Measurements from ENCODE around the gene DEPP1.
"Not testable (repeated sequence)": the region's sequence is repeated elsewhere in the genome, so short reads cannot be mapped to it uniquely, and the experiment has no call there.

DEPP1 gene, protein sequence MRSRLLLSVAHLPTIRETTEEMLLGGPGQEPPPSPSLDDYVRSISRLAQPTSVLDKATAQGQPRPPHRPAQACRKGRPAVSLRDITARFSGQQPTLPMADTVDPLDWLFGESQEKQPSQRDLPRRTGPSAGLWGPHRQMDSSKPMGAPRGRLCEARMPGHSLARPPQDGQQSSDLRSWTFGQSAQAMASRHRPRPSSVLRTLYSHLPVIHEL

DNA sequence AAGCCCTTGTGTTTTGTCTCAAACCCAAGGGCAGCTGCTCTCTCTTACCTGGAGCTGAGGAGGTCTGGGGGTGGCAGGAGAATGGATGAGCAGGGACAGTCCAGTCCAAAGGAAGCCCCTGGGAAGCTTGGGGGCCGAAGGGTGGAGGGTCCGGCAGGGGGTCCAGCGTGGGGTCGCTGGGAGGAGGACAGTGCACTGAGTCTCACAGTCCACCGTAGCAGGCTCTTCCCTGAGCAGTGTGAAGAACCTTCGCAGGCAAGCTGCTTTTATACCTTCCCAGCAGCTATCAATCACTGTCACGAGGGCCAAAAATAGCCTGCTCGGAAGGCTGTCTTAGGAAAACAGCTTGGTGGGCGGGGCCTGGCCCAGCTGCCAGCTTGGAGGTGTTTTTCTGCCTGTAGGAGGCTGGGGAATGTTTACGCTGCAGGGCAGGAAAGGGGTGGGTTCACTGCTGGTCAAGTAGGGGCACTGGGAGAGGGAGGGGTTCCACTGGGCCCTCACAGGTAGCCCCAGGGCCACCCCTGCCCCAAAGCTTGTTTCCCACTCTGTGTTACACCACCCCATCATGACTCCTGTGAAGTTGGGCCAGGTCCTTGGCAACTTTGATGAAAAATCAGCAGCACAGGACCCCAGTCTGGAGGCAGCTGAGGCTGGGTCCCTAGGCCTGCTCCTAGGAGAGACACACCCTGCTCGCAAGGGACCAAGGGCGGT, at the start of gene DEPP1:
Gene DEPP1 (minus strand): TSS at position 240 of the 711 bp plus-strand sequence. CDS start 779 bp downstream, outside the sequence.
- TF ChIP-seq, protein P1, sequence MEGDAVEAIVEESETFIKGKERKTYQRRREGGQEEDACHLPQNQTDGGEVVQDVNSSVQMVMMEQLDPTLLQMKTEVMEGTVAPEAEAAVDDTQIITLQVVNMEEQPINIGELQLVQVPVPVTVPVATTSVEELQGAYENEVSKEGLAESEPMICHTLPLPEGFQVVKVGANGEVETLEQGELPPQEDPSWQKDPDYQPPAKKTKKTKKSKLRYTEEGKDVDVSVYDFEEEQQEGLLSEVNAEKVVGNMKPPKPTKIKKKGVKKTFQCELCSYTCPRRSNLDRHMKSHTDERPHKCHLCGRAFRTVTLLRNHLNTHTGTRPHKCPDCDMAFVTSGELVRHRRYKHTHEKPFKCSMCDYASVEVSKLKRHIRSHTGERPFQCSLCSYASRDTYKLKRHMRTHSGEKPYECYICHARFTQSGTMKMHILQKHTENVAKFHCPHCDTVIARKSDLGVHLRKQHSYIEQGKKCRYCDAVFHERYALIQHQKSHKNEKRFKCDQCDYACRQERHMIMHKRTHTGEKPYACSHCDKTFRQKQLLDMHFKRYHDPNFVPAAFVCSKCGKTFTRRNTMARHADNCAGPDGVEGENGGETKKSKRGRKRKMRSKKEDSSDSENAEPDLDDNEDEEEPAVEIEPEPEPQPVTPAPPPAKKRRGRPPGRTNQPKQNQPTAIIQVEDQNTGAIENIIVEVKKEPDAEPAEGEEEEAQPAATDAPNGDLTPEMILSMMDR (IDR thresholded peaks at IDR 0.05; ENCODE audit: insufficient read depth, low read length, poor library complexity, severe bottlenecking) = no peak
- DNase-seq (ENCODE audit: extremely low read depth, insufficient read length) = no peak
- peaks cover 4% of the 10 kb centered on the region for H3K36me3 ChIP-seq (ENCODE audit: control insufficient read depth, insufficient read depth, low read length)
- no peaks in the 10 kb centered on the region for H3K27me3 ChIP-seq (replicated peaks; ENCODE audit: control insufficient read depth, insufficient read depth, low read length)
- peak within 1 kb of the TSS; percentile 28; the same call in 1 of the 2 replicates for H3K4me3 ChIP-seq (replicated peaks; ENCODE audit: low read depth, low read length)

DNA sequence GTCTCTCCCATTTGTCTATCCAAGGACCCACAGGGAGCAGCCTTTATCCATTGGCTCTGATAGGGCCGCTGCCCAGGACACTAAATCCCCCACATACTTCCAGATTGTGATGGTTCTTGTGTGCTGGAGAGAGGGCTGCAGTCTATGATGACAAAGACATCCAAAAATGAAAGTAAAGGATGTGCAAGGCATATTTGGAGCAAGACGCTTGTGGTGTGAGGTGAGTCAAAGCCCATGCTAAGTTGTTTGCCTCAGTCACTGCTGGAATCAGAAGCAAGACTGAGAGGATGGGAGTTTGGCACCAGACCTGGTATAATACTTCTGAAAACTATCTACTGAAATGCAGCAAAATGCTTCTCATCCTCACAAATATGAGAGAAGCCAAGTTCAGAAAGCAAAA, 44.8 kb upstream of the DEPP1 start:
- TF ChIP-seq, protein P1 (IDR thresholded peaks at IDR 0.05; ENCODE audit: insufficient read depth, low read length, poor library complexity, severe bottlenecking) = no peak
- H3K27me3 ChIP-seq (replicated peaks; ENCODE audit: control insufficient read depth, insufficient read depth, low read length) = no peaks in the 10 kb centered on the region
- no peak for DNase-seq (ENCODE audit: extremely low read depth, insufficient read length)
- no peaks in the 10 kb centered on the region for H3K36me3 ChIP-seq (ENCODE audit: control insufficient read depth, insufficient read depth, low read length)
- H3K4me3 ChIP-seq (replicated peaks; ENCODE audit: low read depth, low read length) = no peak overlapping the region

DNA sequence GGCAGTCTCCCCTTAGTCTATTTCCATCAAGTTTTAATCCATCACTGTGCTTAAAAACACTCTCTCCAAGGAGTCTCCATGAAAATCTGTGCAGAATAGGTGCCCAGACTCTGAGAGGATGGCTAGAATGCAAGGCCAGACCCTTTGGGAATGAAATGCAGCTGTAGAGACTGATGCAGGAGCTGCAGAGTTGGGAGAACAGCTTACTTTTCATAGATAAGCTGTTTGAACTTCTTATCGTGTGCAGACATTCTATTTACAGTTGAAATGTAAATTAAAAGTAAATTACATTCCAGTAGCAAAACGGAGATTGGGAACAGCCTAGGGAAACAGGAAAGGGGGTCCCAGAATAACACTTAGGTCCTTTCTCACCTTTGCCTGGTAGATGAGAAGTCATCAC, 37.0 kb upstream of the DEPP1 start:
- no peaks in the 10 kb centered on the region for H3K36me3 ChIP-seq (ENCODE audit: control insufficient read depth, insufficient read depth, low read length)
- H3K27me3 ChIP-seq (replicated peaks; ENCODE audit: control insufficient read depth, insufficient read depth, low read length) = no peaks in the 10 kb centered on the region
- TF ChIP-seq, protein P1 (IDR thresholded peaks at IDR 0.05; ENCODE audit: insufficient read depth, low read length, poor library complexity, severe bottlenecking) = no peak
- no peak overlapping the region for H3K4me3 ChIP-seq (replicated peaks; ENCODE audit: low read depth, low read length)
- DNase-seq (ENCODE audit: extremely low read depth, insufficient read length) = no peak

DNA sequence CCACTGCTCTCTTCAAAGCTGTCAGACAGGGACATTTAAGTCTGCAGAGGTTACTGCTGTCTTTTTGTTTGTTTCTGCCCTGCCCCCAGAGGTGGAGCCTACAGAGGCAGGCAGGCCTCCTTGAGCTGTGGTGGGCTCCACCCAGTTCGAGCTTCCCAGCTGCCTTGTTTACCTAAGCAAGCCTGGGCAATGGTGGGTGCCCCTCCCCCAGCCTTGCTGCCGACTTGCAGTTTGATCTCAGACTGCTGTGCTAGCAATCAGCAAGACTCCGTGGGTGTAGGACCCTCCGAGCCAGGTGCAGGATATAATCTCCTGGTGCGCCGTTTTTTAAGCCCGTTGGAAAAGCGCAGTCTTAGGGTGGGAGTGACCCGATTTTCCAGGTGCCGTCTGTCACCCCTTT, 35.9 kb upstream of the DEPP1 start:
- H3K27me3 ChIP-seq (replicated peaks; ENCODE audit: control insufficient read depth, insufficient read depth, low read length); H3K36me3 ChIP-seq (ENCODE audit: control insufficient read depth, insufficient read depth, low read length); H3K4me3 ChIP-seq (replicated peaks; ENCODE audit: low read depth, low read length); DNase-seq (ENCODE audit: extremely low read depth, insufficient read length): not testable (repeated sequence)

DNA sequence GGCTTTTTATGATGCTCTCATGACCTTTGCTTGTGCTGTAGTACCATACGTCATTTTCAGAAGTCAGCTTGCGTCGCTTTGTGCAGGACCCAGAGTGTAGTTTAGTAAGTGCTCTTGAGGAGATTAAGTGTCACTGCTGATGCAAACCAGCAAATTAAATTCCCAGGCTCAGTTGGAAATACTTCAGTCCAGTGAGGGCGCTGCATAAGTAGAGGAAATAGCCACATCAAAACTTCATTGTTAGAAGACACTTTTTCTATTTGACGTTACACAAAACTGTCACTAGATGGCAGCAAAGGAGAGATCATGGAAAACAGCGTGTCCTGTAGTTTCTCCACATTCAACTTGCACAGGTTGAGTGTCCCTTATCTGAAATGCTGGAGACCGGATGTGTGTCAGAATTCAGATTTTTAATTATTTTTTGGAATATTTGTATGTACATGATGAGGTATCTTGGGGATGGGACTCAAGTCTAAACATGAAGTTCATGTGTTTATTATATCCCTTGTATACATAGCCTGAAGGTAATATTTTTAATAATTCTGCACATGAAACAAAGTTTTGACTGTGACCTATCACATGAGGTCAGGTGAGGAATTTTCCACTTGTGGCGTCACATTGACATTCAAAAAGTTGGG, 30.0 kb upstream of the DEPP1 start:
- Histone ChIP-seq H3K27me3 (replicated peaks; ENCODE audit: control insufficient read depth, insufficient read depth, low read length) (no peaks in the 10 kb centered on the region), H3K36me3 (ENCODE audit: control insufficient read depth, insufficient read depth, low read length) (no peaks in the 10 kb centered on the region), H3K4me3 (replicated peaks; ENCODE audit: low read depth, low read length) (no peak overlapping the region)
- TF ChIP-seq, protein P1 (IDR thresholded peaks at IDR 0.05; ENCODE audit: insufficient read depth, low read length, poor library complexity, severe bottlenecking) = peak; percentile 60
- DNase-seq (ENCODE audit: extremely low read depth, insufficient read length) = peak; percentile 20

All from GM06990 (cell line).